ENCODE data around the gene PACSIN2.
"Not testable (repeated sequence)": the region's sequence is repeated elsewhere in the genome, so short reads cannot be mapped to it uniquely, and the experiment has no call there.

The PACSIN2 gene

GRCh38 chr22:42962295-42963230 is 52.4 kb downstream of the PACSIN2 start:
- no peak for FAIRE-seq

DNA sequence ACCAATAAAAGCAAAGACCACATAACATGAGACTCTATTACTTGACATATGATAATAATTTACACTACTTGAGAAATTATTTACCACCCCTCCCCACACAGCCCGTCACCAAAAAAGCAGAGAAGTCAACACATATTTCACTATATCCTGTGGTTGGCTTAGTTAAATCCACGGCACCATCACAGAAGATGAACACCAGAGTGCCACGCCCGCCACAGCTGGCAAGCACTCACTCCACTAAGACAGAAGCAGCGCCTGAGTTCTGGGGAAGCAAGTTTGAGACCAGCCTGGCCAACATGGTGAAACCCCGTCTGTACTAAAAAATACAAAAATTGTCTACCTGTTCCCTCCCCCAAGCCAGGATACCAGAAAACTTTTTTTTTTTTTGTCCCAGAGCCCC is 53.1 kb downstream of the PACSIN2 start:
- no peak for FAIRE-seq

GRCh38 chr22:42961400-42961690 is 53.6 kb downstream of the PACSIN2 start:
- FAIRE-seq: not testable (repeated sequence)

DNA sequence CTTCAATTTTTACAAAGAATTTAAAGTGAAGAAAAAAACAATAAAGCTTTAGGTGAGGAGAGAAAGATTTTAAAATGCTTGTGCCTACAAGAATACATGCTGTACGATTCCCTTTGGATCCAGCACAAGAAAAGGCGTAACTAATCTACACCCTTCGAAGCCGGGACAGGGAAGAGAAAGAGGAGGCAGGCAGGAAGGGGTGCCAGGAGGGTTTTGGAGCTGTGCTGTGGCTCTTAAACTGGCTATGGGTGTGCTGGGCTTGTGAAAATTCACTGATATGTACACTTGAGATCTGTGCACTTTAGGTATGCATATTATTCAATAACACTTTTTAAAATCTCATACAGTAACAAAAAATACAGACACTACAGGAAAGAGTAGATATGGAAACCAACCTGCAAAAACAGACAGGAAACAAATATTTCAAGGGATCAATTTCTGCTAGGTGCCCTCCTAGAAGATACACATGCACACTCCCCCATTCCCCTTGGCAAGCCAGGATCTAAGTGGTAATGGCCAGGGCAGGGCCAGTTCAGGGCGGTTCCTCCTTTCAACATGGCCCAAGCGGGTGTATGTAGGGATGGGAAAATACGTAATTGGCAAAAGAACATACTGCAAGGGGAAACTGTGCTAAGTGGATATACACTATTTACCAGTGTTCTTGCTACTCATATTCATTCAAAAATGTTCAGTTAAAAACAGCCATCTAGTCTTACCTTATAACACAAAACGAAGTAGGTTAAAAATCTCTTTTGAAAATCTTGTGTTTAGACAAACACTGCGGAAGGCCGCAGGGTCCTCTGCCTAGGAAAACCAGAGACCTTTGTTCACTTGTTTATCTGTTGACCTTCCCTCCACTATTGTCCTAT is 54.2 kb downstream of the PACSIN2 start:
- no peak for FAIRE-seq

GRCh38 chr22:42959576-42960509 is 55.1 kb downstream of the PACSIN2 start:
- FAIRE-seq: no peak

GRCh38 chr22:42958937-42959336 is 56.0 kb downstream of the PACSIN2 start:
- FAIRE-seq: no peak

DNA sequence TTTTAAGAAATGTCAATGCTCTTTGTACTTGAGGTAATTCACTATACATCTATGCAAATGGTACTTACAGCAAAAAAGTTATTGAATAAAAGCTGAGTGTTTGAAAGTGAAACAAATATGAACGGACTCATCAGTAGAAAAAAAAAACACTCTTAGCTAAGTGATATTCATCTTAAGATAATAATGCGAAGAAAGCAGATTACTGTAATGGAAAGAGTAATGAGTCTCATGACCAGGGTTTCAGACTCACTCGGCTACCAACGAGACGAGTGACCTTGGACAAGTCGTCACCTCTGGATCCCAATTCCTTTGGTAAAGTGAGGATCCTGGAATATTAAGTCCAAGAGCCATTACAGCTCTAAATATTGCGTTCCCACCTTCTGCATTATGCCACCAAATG is 57.0 kb downstream of the PACSIN2 start:
- FAIRE-seq: no peak

- FAIRE-seq: no peak
These were observed 57.4 kb downstream of the PACSIN2 start for GRCh38 chr22:42957544-42957943.

- no peak for FAIRE-seq
These were observed 59.1 kb downstream of the PACSIN2 start for GRCh38 chr22:42955848-42956247.

DNA sequence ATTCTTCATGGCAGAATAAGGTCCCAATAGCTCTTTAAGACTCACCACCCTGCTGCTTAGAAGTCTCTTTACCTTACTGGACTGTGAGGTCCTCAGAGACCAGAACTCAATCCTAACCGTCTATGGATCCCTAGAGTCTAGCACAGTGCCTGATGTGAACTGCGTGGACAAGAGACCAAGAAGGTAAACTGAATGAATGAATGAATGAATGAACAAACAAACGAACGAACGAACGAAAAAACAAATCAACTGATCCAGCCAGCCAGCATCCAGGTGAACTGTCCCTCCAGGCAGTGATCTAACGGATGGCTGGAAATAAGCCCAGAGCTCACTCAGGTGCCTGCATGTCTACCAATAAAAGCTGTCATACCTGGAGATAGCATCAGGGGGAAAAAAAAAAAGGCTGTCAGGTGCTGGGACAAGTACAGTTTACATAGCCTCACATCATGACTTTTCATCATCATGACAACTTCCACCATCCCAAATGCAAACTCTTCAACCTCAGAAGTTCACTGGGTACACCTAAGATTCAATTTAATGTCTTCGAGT is 59.8 kb downstream of the PACSIN2 start:
- FAIRE-seq: no peak

GRCh38 chr22:42953751-42954150 is 61.2 kb downstream of the PACSIN2 start:
- not testable (repeated sequence) for FAIRE-seq

DNA sequence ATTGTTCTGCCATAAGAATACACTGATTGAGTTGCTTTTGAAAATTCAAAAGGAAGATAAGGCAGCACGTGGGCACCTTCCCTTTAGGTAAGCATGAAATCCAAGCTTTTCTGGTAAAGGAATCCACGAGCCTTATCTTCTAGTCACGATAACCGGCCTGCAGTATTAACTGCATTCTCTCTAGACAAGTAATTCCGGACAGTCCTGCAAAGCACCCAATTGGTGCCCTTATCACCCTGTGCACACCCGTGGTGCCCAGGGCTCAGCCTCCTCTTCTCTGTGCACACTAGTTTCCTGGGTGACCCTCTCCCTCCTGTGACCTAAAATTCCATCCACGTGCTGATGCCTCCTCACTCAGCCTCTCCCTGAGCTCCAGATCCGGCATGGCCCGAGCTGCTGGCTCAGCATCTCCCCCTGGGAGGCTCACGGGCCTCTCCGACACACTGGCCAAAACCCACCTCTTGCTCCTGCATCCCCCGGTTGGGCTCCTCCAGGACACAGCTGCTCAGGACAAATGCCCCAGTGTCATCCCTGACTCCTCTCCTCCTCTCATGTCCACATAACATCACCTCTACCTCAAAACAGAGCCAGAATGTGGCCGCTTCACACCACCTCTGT is 63.7 kb downstream of the PACSIN2 start:
- no peak for FAIRE-seq

DNA sequence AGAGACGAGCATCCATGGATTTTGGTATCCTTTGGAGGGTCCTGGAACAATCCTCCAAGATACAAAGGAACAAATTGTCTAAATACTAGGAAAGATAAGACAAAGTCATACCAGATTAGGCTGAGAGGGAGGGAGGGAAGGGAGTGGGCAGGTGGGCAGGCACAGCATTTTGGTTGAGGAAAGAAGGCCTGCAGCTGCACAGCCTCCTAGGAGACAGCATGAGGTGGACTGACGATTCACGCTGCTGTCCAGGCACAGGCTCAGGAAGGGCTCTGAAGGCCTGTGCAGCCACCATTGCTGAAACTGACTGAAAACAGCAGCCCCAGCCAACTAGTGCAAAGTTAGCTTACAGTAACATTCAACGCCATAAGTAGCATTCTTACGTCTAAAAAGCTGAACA is 64.7 kb downstream of the PACSIN2 start:
- no peak for FAIRE-seq

GRCh38 chr22:42949159-42949558 is 65.8 kb downstream of the PACSIN2 start:
- no peak for FAIRE-seq

GRCh38 chr22:42948294-42948693 is 66.7 kb downstream of the PACSIN2 start:
- no peak for FAIRE-seq

DNA sequence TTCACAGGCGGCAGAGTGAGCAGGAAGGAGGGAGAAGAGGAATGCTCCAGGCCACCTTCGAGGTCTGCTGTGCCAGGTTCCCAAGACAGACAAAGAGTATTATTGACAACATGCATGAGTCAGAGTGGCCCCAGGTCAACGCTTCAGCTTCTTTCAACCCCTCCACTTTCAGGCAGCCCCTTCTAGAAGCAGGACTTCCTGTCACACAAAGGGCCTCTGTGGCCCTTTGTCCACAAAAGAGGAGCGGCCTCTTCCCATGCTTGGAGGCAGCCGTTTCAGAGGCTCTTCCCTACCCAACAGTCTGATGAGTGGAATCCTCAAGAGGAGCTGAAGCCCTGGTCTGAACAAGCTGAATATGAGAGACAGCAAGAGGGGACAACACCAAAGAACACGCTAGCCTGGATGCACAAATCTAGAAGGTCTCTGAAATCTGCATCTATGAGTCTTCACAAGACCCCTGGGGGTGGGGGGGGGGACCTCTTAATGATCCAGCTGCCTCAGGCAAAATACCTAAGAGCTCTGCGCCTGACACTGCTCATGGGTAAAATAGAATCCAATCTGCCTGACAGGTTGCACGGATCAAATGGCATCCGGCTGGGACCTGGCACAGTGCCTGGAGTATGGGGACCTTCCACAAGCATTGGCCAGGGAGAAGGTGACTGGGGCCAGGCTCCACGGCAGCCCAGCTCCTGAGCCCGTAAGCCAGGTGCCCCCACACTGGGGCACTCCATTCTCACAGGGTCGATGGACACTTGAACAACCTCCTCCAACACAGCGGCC is 67.5 kb downstream of the PACSIN2 start:
- no peak for FAIRE-seq

GRCh38 chr22:42946546-42947198 is 68.3 kb downstream of the PACSIN2 start:
- no peak for FAIRE-seq

GRCh38 chr22:42945736-42946135 is 69.2 kb downstream of the PACSIN2 start:
- FAIRE-seq: no peak

- FAIRE-seq: no peak
These were observed 69.9 kb downstream of the PACSIN2 start for GRCh38 chr22:42945027-42945426.

GRCh38 chr22:42944409-42944808 is 70.5 kb downstream of the PACSIN2 start:
- no peak for FAIRE-seq

DNA sequence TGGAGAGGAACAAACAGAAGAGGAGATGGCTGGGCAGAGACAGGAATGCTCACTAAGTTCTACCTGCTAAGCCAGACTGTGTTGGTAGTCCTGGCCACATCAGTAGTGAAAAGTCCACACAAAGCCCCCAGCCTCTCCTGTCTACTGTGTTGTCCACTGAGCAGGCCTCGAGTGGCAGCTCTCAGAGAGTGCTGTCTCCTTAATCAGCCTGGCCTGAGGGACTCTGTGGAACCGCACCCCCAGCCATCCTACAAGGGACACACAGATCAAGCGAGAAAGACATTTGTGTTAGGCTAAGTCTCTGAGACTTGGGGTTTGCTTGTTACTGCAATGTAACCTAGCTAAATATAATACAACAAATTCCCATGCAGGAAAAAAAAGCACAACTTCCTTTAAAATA is 71.0 kb downstream of the PACSIN2 start:
- FAIRE-seq: no peak
